Small intestine (tissue), 7 donors: ENCODE results near the gene CENPT. TPM values are rescaled to one million over a fixed set of nuclear protein-coding genes. Genes with fewer than 3 reads are reported as not detected.
"Not testable (repeated sequence)": the region's sequence is repeated elsewhere in the genome, so short reads cannot be mapped to it uniquely, and the experiment has no call there.

Experiments
- DNase-seq, 2 donors: peaks; one replicate each; pipeline versions ENCODE4 v3.0.0 to v3.0.0-alpha.2; 2013
- FAIRE-seq: peaks from 2 replicates; lab custom pipeline; 2012; peaks lifted over from hg19 to GRCh38; lab: Jason Lieb, UNC
- H3K27ac ChIP-seq, 3 donors: one replicate each; pipeline ENCODE4 v1.5.1; 2013; ENCODE audit warnings: low read length in 2 of 3, mild to moderate bottlenecking in 2 of 3, control low read depth in 1 of 3, inconsistent platforms in 1 of 3, low read depth in 1 of 3, moderate library complexity in 1 of 3
- H3K27me3 ChIP-seq, 3 donors: one replicate each; pipeline ENCODE4 v1.6.1; 2013; ENCODE audit warnings: low read length in 3 of 3, inconsistent platforms in 1 of 3; ENCODE audit not compliant: control insufficient read depth in 3 of 3, insufficient read depth in 3 of 3
- H3K36me3 ChIP-seq, 3 donors: one replicate each; pipeline ENCODE4 v1.6.1; 2013; ENCODE audit warnings: low read length in 3 of 3, inconsistent platforms in 1 of 3, low read depth in 1 of 3, mild to moderate bottlenecking in 1 of 3, moderate library complexity in 1 of 3; ENCODE audit not compliant: control insufficient read depth in 3 of 3, insufficient read depth in 2 of 3
- H3K4me1 ChIP-seq, 3 donors: one replicate each; pipeline ENCODE4 v1.6.1; 2013; ENCODE audit warnings: low read length in 2 of 3, inconsistent platforms in 1 of 3, low read depth in 1 of 3, mild to moderate bottlenecking in 1 of 3, moderate library complexity in 1 of 3; ENCODE audit not compliant: control insufficient read depth in 3 of 3, insufficient read depth in 2 of 3
- H3K4me3 ChIP-seq, 3 donors: one replicate each; pipeline ENCODE4 v1.5.1; 2013; ENCODE audit warnings: low read length in 3 of 3, control low read depth in 1 of 3, inconsistent platforms in 1 of 3, low read depth in 1 of 3, mild to moderate bottlenecking in 1 of 3, moderate library complexity in 1 of 3
- H3K9me3 ChIP-seq, 2 donors: one replicate each; pipeline ENCODE4 v1.6.1; 2013; ENCODE audit warnings: low read depth in 1 of 2, low read length in 1 of 2; ENCODE audit not compliant: control insufficient read depth in 2 of 2, insufficient read depth in 1 of 2
- WGBS, 3 donors: extraction: QIAGEN DNeasy Blood & Tissue Kit; methylation state at CpG; one replicate each; pipeline ENCODE4 v1.1.7; 2013; 5-methylcytosine and 5-hydroxymethylcytosine counted together
- polyA plus RNA-seq, 4 donors: library from polyadenylated mRNA; stranded (reverse) in 3 of 4; unstranded in 1 of 4; fragments of 200-250 nt in 3 of 4; fragments of 120-200 nt in 1 of 4; gene quantifications; one replicate each; pipeline versions ENCODE4 v1.2.1 to v1.2.3, GENCODE V29; 2013
- donor health status: healthy with polysubstance abuse.
- donor health status: control.
- donor health status: control.
- donor health status: Bipolar disorder and iron deficiency.
- donor health status: healthy.

CENPT gene
- polyA plus RNA-seq, 4 donors: 25.3 to 111 (median 43.9) TPM

DNA sequence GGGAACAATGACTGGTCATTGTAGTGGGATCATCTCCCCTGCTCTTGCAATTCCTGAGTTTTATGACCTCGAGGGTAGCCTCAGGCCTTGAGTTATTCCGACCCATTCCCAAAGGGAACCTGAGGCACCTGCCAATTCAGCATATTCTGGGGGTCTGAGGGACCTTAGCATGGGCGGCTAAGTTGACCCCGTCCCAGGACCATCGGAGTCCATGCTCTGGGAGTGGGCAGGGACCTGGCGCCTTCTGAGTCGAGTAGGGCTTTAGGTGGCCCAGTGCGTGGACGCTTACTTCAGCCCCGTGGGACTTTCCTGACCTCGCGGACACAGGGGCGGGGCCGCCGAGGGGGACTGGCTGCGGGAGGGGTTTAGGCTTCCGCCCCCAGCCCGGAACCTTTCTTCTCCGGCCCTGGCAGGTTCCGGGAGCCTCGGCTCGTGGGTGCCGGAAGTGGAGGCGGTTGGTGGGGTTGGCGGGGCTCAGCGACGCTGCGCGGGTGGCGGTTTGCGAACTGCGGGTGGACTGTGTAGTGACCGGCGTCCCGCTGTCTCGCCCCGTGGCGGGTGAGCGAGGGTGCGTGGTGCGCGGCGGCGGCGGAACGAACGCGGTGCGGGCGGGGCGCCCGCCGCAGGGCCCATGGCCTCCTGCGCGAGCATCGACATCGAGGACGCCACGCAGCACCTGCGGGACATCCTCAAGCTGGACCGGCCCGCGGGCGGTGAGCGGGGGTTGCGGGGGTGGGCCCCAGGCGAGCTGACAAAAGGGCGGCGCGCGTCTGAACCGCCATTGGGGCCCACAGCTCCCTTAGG is 25.3 kb upstream of the CENPT start, which contains the start of gene EDC4:
TSS of gene EDC4 (plus strand) at position 422 of the 804 bp plus-strand sequence. CDS start at position 632, 210 bp downstream.
- Histone ChIP-seq H3K27ac (peak within 1 kb of the TSS; percentile 49 to 87 (median 78)), H3K27me3 (no peaks in the 10 kb centered on the region), H3K36me3 (peaks cover 4 to 64% (median 6%) of the 10 kb centered on the region in 3 donors), H3K4me1 (peaks cover 0 to 17% (median 9%) of the 10 kb centered on the region in 3 donors), H3K9me3 (no peaks in the 10 kb centered on the region), H3K4me3 (peak within 1 kb of the TSS; percentile 86 to 94 (median 93))
- WGBS, 3 donors: 1 to 2% (median 2%) methylated on average over 43 to 72 of the region's 72 CpGs
- DNase-seq (peak; percentile 79 to 91), FAIRE-seq (no peak)

DNA sequence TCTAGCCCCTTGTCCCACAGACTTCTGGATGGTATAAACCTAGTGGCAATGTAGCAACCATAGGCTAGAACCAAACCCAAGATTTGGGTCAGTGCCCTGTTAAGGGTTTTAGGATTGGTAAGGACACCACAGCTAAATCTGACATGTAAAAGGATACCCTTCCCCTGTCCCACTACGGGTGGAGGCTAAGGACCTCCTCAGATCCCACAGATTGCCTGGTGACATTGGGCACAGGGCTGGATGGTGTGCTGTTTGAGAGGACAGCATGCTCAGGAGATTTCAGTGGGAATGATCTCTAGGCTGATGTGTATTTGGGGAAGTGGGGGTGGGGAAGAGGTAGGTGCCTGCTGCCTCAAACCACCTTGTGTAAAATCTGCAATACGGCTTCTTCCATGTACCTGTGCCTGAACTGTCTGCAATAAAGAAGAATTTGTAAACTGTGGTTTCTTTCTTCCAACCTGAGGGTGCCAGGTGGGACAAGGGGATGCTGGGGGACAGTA is 24.7 kb upstream of the CENPT start:
- peaks cover 2 to 64% (median 6%) of the 10 kb centered on the region in 3 donors for H3K36me3 ChIP-seq
- FAIRE-seq (no peak), DNase-seq (peak in 1 of 2 donors; percentile 16)
- H3K4me3 ChIP-seq: peak overlapping the region in 1 of 3 donors; percentile 94
- H3K27me3 ChIP-seq: no peaks in the 10 kb centered on the region
- no peaks in the 10 kb centered on the region for H3K9me3 ChIP-seq
- H3K27ac ChIP-seq: peak overlapping the region; percentile 13 to 87 (median 78)
- peaks cover 0 to 17% (median 9%) of the 10 kb centered on the region in 3 donors for H3K4me1 ChIP-seq
- WGBS, 3 donors: 56 to 65% (median 58%) methylated on average over 2 of the region's 2 CpGs

DNA sequence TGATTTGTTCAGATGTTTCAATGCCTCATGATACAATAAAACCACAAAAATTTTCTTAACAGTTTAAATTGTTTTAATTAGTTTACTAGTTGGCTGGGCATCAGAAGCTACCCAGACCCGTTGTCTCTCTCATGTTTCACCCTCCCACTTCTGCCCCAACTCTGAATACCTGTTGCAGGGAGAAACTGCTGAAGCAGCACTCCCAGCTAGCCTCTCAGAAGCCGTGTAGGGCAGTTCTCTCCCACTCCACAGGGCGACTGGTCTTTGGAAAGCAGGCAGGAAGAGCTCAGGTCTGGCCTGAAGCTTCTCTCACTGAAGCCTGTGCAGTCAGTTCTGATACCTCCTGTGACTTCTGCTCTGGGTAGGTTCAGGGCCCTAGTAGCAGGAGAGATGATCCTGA is 23.8 kb upstream of the CENPT start:
- 70 to 76% (median 73%) methylated on average over 3 of the region's 3 CpGs for WGBS, 3 donors
- no peaks in the 10 kb centered on the region for H3K9me3 ChIP-seq
- H3K27me3 ChIP-seq: no peaks in the 10 kb centered on the region
- no peak overlapping the region for H3K4me3 ChIP-seq
- no peak overlapping the region for H3K27ac ChIP-seq
- H3K4me1 ChIP-seq: peaks cover 0 to 17% (median 9%) of the 10 kb centered on the region in 3 donors
- DNase-seq: no peak
- peaks cover 2 to 64% (median 7%) of the 10 kb centered on the region in 3 donors for H3K36me3 ChIP-seq
- FAIRE-seq: no peak

DNA sequence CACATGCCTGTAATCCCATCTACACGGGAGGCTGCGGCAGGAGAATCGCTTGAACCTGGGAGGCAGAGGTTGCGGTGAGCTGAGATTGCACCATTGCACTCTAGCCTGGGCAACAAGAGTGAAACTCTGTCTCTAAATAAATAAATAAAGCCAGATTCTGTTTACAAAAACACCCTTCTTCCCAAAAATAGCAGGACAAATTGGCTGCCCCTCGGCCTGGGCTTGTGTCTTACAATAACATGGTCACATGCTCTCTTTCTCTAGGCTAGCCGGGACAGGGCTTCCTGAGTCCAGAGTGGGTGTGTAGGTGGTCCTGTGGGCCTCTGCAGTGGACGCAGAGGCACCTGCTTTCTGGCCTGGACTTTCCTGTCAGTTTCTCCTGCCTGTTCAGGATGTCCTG is 22.2 kb upstream of the CENPT start:
- DNase-seq (no peak), FAIRE-seq (no peak)
- 84 to 90% (median 86%) methylated on average over 7 of the region's 7 CpGs for WGBS, 3 donors
- Histone ChIP-seq H3K4me1 (peaks cover 0 to 10% (median 8%) of the 10 kb centered on the region in 3 donors), H3K9me3 (no peaks in the 10 kb centered on the region), H3K4me3 (no peak overlapping the region), H3K27ac (no peak overlapping the region), H3K27me3 (no peaks in the 10 kb centered on the region), H3K36me3 (peaks cover 2 to 72% (median 7%) of the 10 kb centered on the region in 3 donors)

DNA sequence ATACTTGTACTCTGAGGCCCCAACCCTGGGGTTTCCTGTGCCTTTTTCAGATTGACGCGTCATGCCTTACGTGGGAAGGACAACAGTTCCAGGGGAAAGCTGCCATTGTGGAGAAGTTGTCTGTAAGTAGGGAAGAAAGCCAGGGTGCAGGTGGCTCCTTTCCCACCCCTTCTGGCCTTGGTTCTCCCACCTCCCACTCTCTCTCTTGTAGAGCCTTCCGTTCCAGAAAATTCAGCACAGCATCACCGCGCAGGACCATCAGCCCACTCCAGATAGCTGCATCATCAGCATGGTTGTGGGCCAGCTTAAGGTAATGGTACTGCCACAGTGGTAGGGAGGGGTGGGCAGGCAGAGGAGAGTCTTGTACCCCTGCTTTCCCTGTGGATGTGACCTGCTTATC is 20.8 kb upstream of the CENPT start:
- DNase-seq (no peak), FAIRE-seq (no peak)
- no peaks in the 10 kb centered on the region for H3K9me3 ChIP-seq
- WGBS, 3 donors: 94 to 97% (median 96%) methylated on average over 6 of the region's 6 CpGs
- no peaks in the 10 kb centered on the region for H3K27me3 ChIP-seq
- no peak overlapping the region for H3K4me3 ChIP-seq
- H3K27ac ChIP-seq: no peak overlapping the region
- peaks cover 2 to 80% (median 7%) of the 10 kb centered on the region in 3 donors for H3K36me3 ChIP-seq
- H3K4me1 ChIP-seq: no peaks in the 10 kb centered on the region

DNA sequence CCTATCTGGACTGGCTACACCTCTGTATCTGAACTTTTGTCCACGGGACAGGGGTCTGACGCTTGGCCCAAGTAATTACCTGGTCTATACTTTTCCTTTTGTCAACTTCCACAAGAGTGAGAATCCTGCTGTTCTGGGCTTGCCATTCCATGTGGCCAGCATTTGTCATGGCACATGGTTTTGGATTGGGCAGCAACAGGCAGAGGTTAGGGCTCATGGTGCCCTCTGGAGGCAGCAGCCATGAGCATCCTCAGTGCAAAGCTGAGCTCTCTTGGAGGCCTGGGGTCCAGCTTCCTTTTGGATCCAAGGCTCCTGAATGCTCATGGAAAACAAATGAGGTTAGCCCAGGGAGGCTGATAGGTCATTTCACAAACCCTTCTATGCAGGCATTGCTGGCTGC is 17.8 kb upstream of the CENPT start:
- DNase-seq (peak; percentile 48 to 63), FAIRE-seq (no peak)
- peaks cover 2 to 92% (median 4%) of the 10 kb centered on the region in 3 donors for H3K36me3 ChIP-seq
- H3K9me3 ChIP-seq: no peaks in the 10 kb centered on the region
- WGBS, 3 donors: 87 to 100% (median 92%) methylated on average over 2 of the region's 2 CpGs
- no peaks in the 10 kb centered on the region for H3K27me3 ChIP-seq
- H3K27ac ChIP-seq: no peak overlapping the region
- no peaks in the 10 kb centered on the region for H3K4me1 ChIP-seq
- H3K4me3 ChIP-seq: no peak overlapping the region

DNA sequence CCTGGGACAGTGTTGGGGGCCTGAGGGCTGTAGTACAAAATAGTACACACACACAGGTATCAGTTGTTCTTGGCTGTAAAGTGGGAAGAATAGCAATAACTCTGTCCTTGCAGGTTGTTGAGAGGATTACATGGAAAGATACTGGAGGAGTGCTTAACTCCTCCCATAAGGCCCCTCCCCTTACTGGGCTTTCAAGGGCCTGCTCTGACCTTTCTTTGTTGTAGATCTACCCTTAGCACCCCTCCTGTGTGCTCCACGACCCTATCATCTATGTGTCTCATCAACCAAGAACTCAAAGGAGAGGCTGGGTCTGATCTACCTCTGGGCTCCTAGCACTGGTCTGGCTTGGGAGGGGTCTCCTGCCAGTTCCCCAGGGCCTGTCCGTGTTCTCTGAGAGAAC is 17.1 kb upstream of the CENPT start:
- no peaks in the 10 kb centered on the region for H3K27me3 ChIP-seq
- no peak overlapping the region for H3K27ac ChIP-seq
- 80 to 87% (median 84%) methylated on average over 2 of the region's 2 CpGs for WGBS, 3 donors
- H3K36me3 ChIP-seq: peaks cover 2 to 90% (median 4%) of the 10 kb centered on the region in 3 donors
- no peak for DNase-seq
- FAIRE-seq: no peak
- H3K4me3 ChIP-seq: no peak overlapping the region
- no peaks in the 10 kb centered on the region for H3K4me1 ChIP-seq
- H3K9me3 ChIP-seq: no peaks in the 10 kb centered on the region

DNA sequence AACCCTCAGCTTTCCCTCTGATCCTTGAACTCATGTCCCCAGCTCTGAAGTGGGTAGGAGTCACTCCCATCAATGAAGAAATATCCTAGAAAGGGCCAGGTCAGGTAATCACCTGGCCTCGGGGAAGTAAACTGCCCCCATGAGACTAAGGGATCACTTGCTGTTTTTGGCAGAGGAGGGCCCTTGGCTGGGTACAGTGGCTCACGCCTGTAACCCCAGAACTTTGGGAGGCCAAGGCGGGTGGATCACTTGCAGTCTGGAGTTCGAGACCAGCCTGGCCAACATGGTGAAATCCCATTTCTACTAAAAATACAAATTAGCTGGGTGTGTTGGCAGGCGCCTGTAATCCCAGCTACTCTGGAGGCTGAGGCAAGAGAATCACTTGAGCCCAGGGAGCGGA is 16.6 kb upstream of the CENPT start:
- H3K27ac ChIP-seq: peak overlapping the region in 1 of 3 donors; percentile 22
- not testable (repeated sequence) for FAIRE-seq, H3K4me1 ChIP-seq, DNase-seq, H3K4me3 ChIP-seq, H3K27me3 ChIP-seq, H3K9me3 ChIP-seq
- WGBS, 3 donors: 93 to 96% (median 94%) methylated on average over 6 of the region's 6 CpGs
- H3K36me3 ChIP-seq: peaks cover 2 to 88% (median 4%) of the 10 kb centered on the region in 3 donors
